Central memory CD8-positive, alpha-beta T cell (primary cell): ENCODE measurements around the gene ERN1.

Experiments
- ATAC-seq: fragments of 150-1000 bp; cut with Tn5 transposase; replicated peaks from 2 replicates; pipeline ENCODE4 v1.10.0; 2022; ENCODE audit warnings: mild to moderate bottlenecking, moderate FRiP score, moderate number of reproducible peaks; ENCODE audit not compliant: poor library complexity, severe bottlenecking; ENCODE audit errors: extremely low read depth
- DNase-seq, 2 donors: peaks; one replicate each; pipeline ENCODE4 v3.0.0; 2021; ENCODE audit warnings: low spot score in 2 of 2
- H3K27ac Mint-ChIP-seq: one replicate; pipeline ENCODE4 v1.8.0; 2022; ENCODE audit warnings: low read depth, mild to moderate bottlenecking, moderate library complexity, mixed read lengths
- H3K27me3 Mint-ChIP-seq: one replicate; pipeline ENCODE4 v1.8.0; 2022; ENCODE audit warnings: mixed read lengths
- H3K36me3 Mint-ChIP-seq: one replicate; pipeline ENCODE4 v1.8.0; 2022; ENCODE audit warnings: mild to moderate bottlenecking, moderate library complexity, mixed read lengths; ENCODE audit not compliant: insufficient read depth
- H3K4me1 Mint-ChIP-seq: one replicate; pipeline ENCODE4 v1.8.0; 2022; ENCODE audit warnings: mixed read lengths
- H3K4me3 Mint-ChIP-seq: one replicate; pipeline ENCODE4 v1.8.0; 2022; ENCODE audit warnings: mild to moderate bottlenecking, moderate library complexity, mixed read lengths
- H3K9me3 Mint-ChIP-seq: one replicate; pipeline ENCODE4 v1.8.0; 2022; ENCODE audit warnings: mixed read lengths

Gene ERN1

GRCh38 chr17:64001091-64001579 is 128.8 kb downstream of the ERN1 start:
- peaks cover 36% of the 10 kb centered on the region for H3K4me1 Mint-ChIP-seq
- H3K9me3 Mint-ChIP-seq, result no peaks in the 10 kb centered on the region
- H3K4me3 Mint-ChIP-seq, result no peak overlapping the region
- ATAC-seq (no peak), DNase-seq (no peak)
- no peaks in the 10 kb centered on the region for H3K27me3 Mint-ChIP-seq
- H3K36me3 Mint-ChIP-seq, result peaks cover 19% of the 10 kb centered on the region
- H3K27ac Mint-ChIP-seq, result no peak overlapping the region

DNA sequence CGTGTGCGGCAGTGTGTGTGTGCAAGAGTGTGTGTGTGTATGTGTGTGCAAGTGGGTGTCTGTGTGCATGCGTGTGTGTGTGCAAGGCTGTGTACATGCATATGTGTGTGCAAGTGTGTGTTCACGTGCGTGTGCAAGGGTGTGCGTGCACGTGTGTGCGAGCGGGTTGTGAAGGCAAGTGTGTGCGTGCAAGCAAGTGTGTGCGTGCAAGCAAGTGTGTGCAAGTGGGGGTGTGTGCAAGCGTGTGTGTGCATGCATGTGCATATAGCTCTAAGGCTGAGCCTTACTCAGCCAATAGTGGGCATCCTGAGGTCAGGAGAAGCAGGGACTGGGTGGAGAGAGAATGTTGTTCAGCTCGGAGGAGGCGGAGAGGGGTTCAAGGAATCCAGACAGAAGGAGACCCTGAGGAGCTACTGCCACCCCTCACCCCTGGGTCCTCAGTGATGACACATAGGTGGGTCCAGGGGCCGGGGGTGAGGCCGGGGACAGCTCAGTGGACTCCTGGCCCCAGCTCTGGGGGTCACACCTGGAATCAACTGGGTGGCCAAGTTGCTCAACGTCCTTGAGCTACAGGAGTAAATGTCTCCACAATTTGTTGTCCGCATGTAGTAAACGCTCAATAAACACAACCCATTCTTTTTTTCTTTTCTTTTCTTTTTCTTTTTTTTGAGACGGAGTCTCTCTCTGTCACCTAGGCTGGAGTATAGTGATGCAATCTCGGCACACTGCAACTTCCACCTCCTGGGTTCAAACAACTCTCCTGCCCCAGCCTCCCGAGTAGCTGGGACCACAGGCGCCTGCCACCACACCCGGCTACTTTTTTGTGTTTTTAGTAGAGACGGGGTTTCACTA is 130.0 kb downstream of the ERN1 start:
- Mint-ChIP-seq H3K27ac (peak overlapping the region; percentile 49), H3K27me3 (no peaks in the 10 kb centered on the region), H3K4me1 (peaks cover 36% of the 10 kb centered on the region), H3K36me3 (peaks cover 17% of the 10 kb centered on the region), H3K9me3 (no peaks in the 10 kb centered on the region), H3K4me3 (peak overlapping the region; percentile 89)
- ATAC-seq (no peak), DNase-seq (no peak)

DNA sequence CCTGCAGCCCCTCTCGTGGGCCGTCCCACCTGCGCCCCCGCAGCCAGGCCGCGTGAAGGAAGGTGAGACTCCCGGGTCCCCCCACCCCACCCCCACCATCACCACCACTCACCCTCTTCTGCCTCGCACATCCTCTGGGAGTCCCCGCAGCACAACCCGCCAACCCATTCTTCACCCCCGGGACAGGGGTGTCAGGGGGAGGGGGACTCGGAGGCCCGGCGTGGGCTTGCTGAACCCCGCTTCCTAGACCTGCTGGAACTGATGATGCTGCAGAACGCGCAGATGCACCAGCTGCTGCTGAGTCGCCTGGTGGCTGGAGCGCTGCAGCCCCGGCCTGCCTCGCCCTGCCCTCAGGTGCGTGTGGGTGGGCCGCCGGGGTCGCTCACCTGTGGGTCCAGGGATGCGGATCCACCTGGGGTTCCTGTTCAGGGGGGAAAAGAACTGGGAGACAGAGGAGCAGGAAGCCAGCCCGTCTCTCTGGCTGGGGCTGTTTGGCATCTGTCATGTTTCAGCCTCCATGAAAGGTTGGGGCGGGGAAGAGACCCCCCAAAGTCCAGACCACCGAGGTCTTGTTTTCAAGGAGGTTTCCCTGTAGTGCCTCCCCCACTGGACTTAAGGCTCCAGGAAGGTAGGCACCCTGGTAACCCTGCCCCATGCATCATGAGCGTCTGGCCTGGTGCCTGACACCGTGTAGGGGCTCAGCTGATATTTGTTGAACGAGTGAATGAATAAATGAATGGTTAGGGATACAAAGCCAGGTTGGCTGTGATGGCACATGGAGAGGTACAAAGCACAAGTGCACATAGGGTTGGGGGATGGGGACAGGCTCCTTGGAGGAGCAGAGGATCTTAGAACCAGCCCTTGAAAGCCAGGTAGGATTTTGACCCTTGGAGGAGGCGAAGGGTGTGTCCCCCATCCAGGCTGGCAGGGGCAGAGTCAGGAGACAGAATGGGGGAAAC is 130.9 kb downstream of the ERN1 start:
- no peaks in the 10 kb centered on the region for H3K27me3 Mint-ChIP-seq
- ATAC-seq, result peak; percentile 47
- no peak for DNase-seq
- H3K36me3 Mint-ChIP-seq, result peaks cover 12% of the 10 kb centered on the region
- H3K9me3 Mint-ChIP-seq, result no peaks in the 10 kb centered on the region
- H3K4me1 Mint-ChIP-seq, result peaks cover 40% of the 10 kb centered on the region
- H3K4me3 Mint-ChIP-seq, result peak overlapping the region; percentile 89
- H3K27ac Mint-ChIP-seq, result peak overlapping the region; percentile 80

- DNase-seq (peak; percentile 55 to 62), ATAC-seq (peak; percentile 70)
- H3K27me3 Mint-ChIP-seq, result no peaks in the 10 kb centered on the region
- H3K4me3 Mint-ChIP-seq, result peak within 1 kb of the TSS; percentile 89
- peak within 1 kb of the TSS; percentile 80 for H3K27ac Mint-ChIP-seq
- peaks cover 5% of the 10 kb centered on the region for H3K36me3 Mint-ChIP-seq
- H3K4me1 Mint-ChIP-seq, result peaks cover 46% of the 10 kb centered on the region
- H3K9me3 Mint-ChIP-seq, result no peaks in the 10 kb centered on the region
Observed at GRCh38 chr17:63998050-63998720, 131.8 kb downstream of the ERN1 start, which contains the start of gene PRR29. TSS of gene PRR29 (plus strand) at chr17:63998351. CDS start at chr17:63998365, 14 bp downstream.

DNA sequence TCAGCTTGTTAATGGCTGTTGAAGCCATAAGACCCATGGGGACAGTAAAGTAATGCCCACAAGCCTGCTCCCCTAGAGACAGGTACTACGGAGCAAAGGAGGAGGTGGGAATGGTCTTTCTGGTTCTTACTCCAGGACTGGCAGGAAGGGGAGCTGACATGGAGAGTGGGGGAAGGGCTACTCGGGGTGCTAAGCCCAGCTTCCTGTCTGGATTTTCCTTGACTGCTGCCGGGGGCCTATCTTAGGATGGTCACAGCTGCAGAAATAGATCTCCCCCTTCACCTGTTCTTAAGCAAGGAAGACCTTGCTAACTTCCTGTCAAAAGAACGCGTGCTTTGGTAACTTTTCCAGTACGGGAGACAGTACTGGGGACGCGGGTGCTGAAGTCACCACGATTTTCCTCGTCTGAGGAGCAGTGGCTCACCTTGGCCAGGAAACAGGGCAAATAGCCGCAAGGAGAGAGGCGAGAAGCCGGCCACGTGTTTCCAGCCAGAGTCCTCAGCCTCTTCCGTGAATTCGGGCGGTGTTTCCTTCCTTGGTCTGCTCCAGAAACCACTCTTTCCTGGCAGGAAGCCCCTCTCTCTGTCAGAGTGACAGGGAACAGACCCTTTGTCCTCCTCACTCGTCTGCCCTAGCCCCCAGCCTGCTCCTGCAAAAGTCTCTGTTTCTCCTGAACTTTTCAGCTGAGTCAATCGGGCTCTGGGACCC is 132.4 kb downstream of the ERN1 start:
- no peak for DNase-seq
- peaks cover 51% of the 10 kb centered on the region for H3K4me1 Mint-ChIP-seq

GRCh38 chr17:63996430-63997182 is 133.3 kb downstream of the ERN1 start:
- H3K36me3 Mint-ChIP-seq, result peaks cover 2% of the 10 kb centered on the region
- H3K27ac Mint-ChIP-seq, result peak overlapping the region; percentile 80

More for the DNA sequence above, 132.4 kb downstream of the ERN1 start:
- Mint-ChIP-seq H3K9me3 (no peaks in the 10 kb centered on the region), H3K27me3 (no peaks in the 10 kb centered on the region), H3K36me3 (peaks cover 2% of the 10 kb centered on the region), H3K27ac (peak overlapping the region; percentile 80), H3K4me3 (peak overlapping the region; percentile 89)
- ATAC-seq, result no peak

DNA sequence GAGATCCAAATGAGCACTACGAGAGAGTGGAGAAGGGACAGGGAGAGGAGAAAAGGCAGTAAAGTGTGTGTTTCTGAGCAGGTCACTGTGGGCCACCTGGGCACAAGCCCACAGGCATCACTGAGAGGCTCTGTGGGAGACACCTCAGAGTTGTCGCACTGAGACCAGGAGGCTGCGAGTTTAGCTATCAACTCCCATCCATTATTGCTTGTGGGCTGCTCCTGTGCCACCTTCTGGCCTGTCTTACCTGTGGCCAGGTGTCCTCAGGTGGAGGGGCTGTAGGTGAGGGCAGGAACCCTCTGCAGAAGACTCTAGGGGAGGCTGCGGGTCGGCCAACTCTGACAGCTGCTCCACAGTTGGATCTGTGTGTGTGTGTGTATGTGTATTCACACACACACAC is 134.3 kb downstream of the ERN1 start:
- peak overlapping the region; percentile 50 for H3K27ac Mint-ChIP-seq

More at GRCh38 chr17:63996430-63997182, 133.3 kb downstream of the ERN1 start:
- DNase-seq (no peak), ATAC-seq (no peak)
- no peaks in the 10 kb centered on the region for H3K27me3 Mint-ChIP-seq
- peak overlapping the region; percentile 89 for H3K4me3 Mint-ChIP-seq
- no peaks in the 10 kb centered on the region for H3K9me3 Mint-ChIP-seq
- peaks cover 60% of the 10 kb centered on the region for H3K4me1 Mint-ChIP-seq

DNA sequence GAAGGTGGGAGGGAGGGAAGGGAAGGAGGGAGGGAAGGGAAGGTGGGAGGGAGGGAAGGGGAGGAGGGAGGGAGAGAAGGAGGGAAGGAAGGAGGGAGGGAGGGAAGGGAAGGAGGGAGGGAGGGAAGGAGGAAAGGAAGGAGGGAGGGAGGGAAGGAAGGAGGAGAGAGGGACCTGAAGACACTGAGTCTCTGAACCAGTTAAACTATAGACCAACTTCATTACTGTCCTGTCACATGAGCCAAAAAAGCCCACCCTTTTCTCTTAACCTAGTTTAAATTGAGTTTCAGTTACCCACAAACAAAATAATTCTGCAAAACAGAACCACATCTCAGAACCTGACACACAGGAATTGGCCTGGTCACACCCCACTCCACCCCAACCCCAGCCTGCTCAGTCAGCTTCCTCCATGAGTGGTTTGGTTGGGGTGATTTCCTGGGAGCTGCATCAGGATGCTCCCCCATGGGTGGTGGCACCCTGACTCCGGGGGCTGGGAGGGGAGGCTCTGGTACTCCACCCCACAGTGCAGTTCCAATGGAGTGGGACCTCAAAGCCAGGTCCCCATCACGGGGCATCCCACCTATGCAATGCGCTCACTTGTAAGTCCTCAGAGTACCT is 136.5 kb downstream of the ERN1 start:
- Mint-ChIP-seq H3K27me3 (no peaks in the 10 kb centered on the region), H3K36me3 (peaks cover 2% of the 10 kb centered on the region), H3K4me1 (peaks cover 59% of the 10 kb centered on the region), H3K9me3 (no peaks in the 10 kb centered on the region), H3K4me3 (peak overlapping the region; percentile 50), H3K27ac (peak overlapping the region; percentile 50)
- peak in 1 of 2 donors; percentile 33 for DNase-seq
- ATAC-seq, result peak; percentile 58

More for the DNA sequence above, 134.3 kb downstream of the ERN1 start:
- Mint-ChIP-seq H3K4me1 (peaks cover 68% of the 10 kb centered on the region), H3K36me3 (peaks cover 2% of the 10 kb centered on the region), H3K9me3 (no peaks in the 10 kb centered on the region), H3K4me3 (no peak overlapping the region), H3K27me3 (no peaks in the 10 kb centered on the region)
- DNase-seq, result no peak
- no peak for ATAC-seq

DNA sequence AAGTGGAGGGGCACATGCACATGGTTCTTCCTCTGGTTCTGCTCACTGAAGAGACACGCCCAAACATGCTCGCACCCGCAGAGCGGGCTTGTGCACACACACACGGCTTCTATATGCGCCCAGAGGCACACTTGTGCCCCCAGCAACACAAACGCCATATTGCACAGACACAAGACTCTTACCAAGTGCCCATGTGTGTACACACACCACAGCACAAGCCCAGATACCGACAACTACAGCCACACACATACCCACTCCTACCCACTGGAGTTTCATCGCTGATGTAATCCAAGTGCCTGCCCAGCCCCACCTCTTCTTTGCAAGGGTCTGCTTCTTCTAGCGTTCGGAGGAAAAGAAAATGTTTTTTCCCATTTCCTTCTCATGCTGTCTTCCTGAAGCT is 138.3 kb downstream of the ERN1 start:
- H3K27ac Mint-ChIP-seq, result peak overlapping the region; percentile 50
- no peaks in the 10 kb centered on the region for H3K9me3 Mint-ChIP-seq
- no peaks in the 10 kb centered on the region for H3K36me3 Mint-ChIP-seq
- no peaks in the 10 kb centered on the region for H3K27me3 Mint-ChIP-seq
- DNase-seq (no peak), ATAC-seq (no peak)
- H3K4me1 Mint-ChIP-seq, result peaks cover 51% of the 10 kb centered on the region
- H3K4me3 Mint-ChIP-seq, result peak overlapping the region; percentile 80

DNA sequence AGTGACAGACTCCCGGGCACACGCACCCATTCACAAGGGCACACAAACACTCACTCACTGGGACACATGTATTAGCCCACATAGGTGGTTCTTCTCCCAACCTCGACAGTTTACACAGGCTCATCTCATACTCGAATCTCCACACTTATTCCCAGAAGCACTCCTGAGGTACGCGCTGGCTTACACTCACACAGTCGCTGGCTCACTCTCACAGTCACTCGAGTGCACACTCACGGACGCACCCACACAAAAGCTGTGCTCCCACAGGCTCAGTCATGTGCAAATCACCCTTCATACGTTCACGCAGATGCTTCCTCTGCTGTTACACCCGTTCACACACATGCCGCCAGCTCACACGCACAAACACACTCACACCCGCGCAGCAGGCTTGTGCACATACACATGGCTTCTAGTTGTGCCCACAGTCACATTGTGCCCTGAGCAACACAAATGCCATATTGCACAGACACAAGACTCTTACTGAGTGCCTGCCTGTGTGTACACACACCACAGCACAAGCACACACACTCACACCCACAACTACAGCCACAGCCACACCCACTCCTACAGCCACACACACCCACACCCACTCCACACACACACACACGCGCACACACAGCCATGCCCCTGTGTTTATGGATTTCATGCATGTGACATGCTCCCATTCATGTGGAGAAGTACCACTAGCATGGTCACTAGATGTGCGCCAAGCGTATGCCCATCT is 140.2 kb downstream of the ERN1 start:
- H3K4me3 Mint-ChIP-seq, result peak overlapping the region; percentile 80
- H3K4me1 Mint-ChIP-seq, result peaks cover 64% of the 10 kb centered on the region

More for the DNA sequence above, 140.2 kb downstream of the ERN1 start:
- H3K9me3 Mint-ChIP-seq, result no peaks in the 10 kb centered on the region
- H3K27me3 Mint-ChIP-seq, result no peaks in the 10 kb centered on the region
- H3K36me3 Mint-ChIP-seq, result peaks cover 5% of the 10 kb centered on the region
- DNase-seq, result no peak
- ATAC-seq, result no peak
- no peak overlapping the region for H3K27ac Mint-ChIP-seq
